WTC11 (cell line): ENCODE results near the gene RBBP4. TPM values are rescaled to one million over a fixed set of nuclear protein-coding genes. Genes with fewer than 3 reads are reported as not detected.

Experiments
- ATAC-seq: fragments of 200-7000 bp; cut with Tn5 transposase; 2 replicates; pipeline ENCODE4 v1.10.0; 2021; ENCODE audit warnings: mild to moderate bottlenecking, moderate library complexity
- CTCF ChIA-PET: fragments of 300-600 bp; sonication (Branson Sonifier 250); formaldehyde crosslinking; loops from one replicate; lab custom pipeline; 2021; ENCODE audit warnings: antibody characterized with exemption; lab: Charles Lee
- POLR2A ChIA-PET: fragments of 350-600 bp; sonication (Branson Sonifier 250); formaldehyde crosslinking; loops from one replicate; lab custom pipeline; 2021; ENCODE audit warnings: antibody characterized with exemption; lab: Charles Lee
- DNase-seq: peaks from one replicate; pipeline ENCODE4 v3.0.0; 2021; ENCODE audit warnings: low spot score
- H3K27ac Mint-ChIP-seq: 2 replicates; pipeline ENCODE4 v1.8.0; 2021; ENCODE audit warnings: mixed read lengths
- H3K27me3 Mint-ChIP-seq: 2 replicates; pipeline ENCODE4 v1.8.0; 2021; ENCODE audit warnings: low read depth, mild to moderate bottlenecking, moderate library complexity, mixed read lengths
- H3K36me3 Mint-ChIP-seq: 2 replicates; pipeline ENCODE4 v1.8.0; 2021; ENCODE audit warnings: mixed read lengths
- H3K4me1 Mint-ChIP-seq: 2 replicates; pipeline ENCODE4 v1.8.0; 2022; ENCODE audit warnings: mixed read lengths
- H3K4me3 Mint-ChIP-seq: 2 replicates; pipeline ENCODE4 v1.8.0; 2021; ENCODE audit warnings: mild to moderate bottlenecking, moderate library complexity, mixed read lengths
- H3K9me3 Mint-ChIP-seq: 2 replicates; pipeline ENCODE4 v1.8.0; 2021; ENCODE audit warnings: mixed read lengths
- ARID4B ChIP-seq: sonication (generic); formaldehyde crosslinking; IDR thresholded peaks from 2 replicates; pipeline ENCODE4 v1.8.0; 2023; ENCODE audit warnings: missing genetic modification reagents, mild to moderate bottlenecking, borderline replicate concordance
- ATF2 ChIP-seq: sonication (generic); formaldehyde crosslinking; IDR thresholded peaks from 2 replicates; pipeline ENCODE4 v1.8.1; 2022; ENCODE audit warnings: low read depth, missing genetic modification reagents, borderline replicate concordance
- ELF4 ChIP-seq: sonication (generic); formaldehyde crosslinking; IDR thresholded peaks from 2 replicates; pipeline ENCODE4 v1.8.1; 2022; ENCODE audit warnings: low read depth, mild to moderate bottlenecking, moderate library complexity, missing genetic modification reagents
- ERG ChIP-seq: fragments of 250-450 bp; sonication (Bioruptor Pico); IDR thresholded peaks from 2 replicates; pipeline ENCODE4 v1.8.0; 2021; ENCODE audit warnings: mild to moderate bottlenecking
- GABPB1 ChIP-seq: sonication (generic); formaldehyde crosslinking; IDR thresholded peaks from 2 replicates; pipeline ENCODE4 v1.8.1; 2023; ENCODE audit warnings: mild to moderate bottlenecking, missing genetic modification reagents
- KAT7 ChIP-seq: sonication (generic); formaldehyde crosslinking; IDR thresholded peaks from 2 replicates; pipeline ENCODE4 v1.8.1; 2023; ENCODE audit warnings: missing genetic modification reagents, mild to moderate bottlenecking, borderline replicate concordance
- USF1 ChIP-seq: sonication (generic); formaldehyde crosslinking; IDR thresholded peaks from 2 replicates; pipeline ENCODE4 v1.8.0; 2022; ENCODE audit warnings: mild to moderate bottlenecking, missing genetic modification reagents
- ZNF121 ChIP-seq: sonication (generic); formaldehyde crosslinking; IDR thresholded peaks from 2 replicates; pipeline ENCODE4 v1.8.0; 2023; ENCODE audit warnings: missing genetic modification reagents
- ZNF263 ChIP-seq: sonication (generic); formaldehyde crosslinking; IDR thresholded peaks from 2 replicates; pipeline ENCODE4 v1.8.1; 2022; ENCODE audit warnings: low read depth, mild to moderate bottlenecking, moderate library complexity, missing genetic modification reagents
- total RNA-seq: library from RNA; stranded (reverse); gene quantifications from 3 replicates; pipeline ENCODE4 v1.2.3, GENCODE V29; 2021

The RBBP4 gene
- total RNA-seq, 1 experiment from 2014 or later, result 331 TPM

- DNase-seq, result no peak
- POLR2A ChIA-PET, result interaction anchor here (1.6 kb wide), 1 partner anchor 13 kb away, joined by 4 read pairs; no protein-coding TSS in a partner anchor
- Mint-ChIP-seq H3K36me3 (no peaks in the 10 kb centered on the region), H3K4me1 (peaks cover 19% of the 10 kb centered on the region), H3K9me3 (no peaks in the 10 kb centered on the region), H3K27ac (no peak overlapping the region), H3K4me3 (no peak overlapping the region), H3K27me3 (peaks cover 6% of the 10 kb centered on the region; the same call in 1 of the 2 replicates)
- TF ChIP-seq ELF4 (CRISPR knock-in tag) (no peak), ATF2 (no peak), ZNF121 (CRISPR knock-in tag) (peak; percentile 92), ARID4B (no peak)
- peak; percentile 19; the same call in 1 of the 2 replicates for ATAC-seq
- CTCF ChIA-PET, result interaction anchor here (0.6 to 6.0 kb wide), 10 partner anchors 13 to 147 kb away, joined by 3 to 47 read pairs (median 4); no protein-coding TSS in a partner anchor
Observed at GRCh38 chr1:32729254-32730046, 78.4 kb downstream of the RBBP4 start.

- DNase-seq (peak; percentile 49), ATAC-seq (no peak)
- ChIA-PET POLR2A (interaction anchor here (1.0 to 1.2 kb wide), 3 partner anchors 8 to 22 kb away, joined by 3 to 4 read pairs (median 3); no protein-coding TSS in a partner anchor), CTCF (interaction anchor here (0.8 to 7.8 kb wide), 2 partner anchors 9 to 21 kb away, joined by 4 to 72 read pairs; no protein-coding TSS in a partner anchor)
- H3K27me3 Mint-ChIP-seq, result peaks cover 25% of the 10 kb centered on the region
- H3K36me3 Mint-ChIP-seq, result no peaks in the 10 kb centered on the region
- H3K4me3 Mint-ChIP-seq, result no peak overlapping the region
- peaks cover 18% of the 10 kb centered on the region for H3K4me1 Mint-ChIP-seq
- H3K27ac Mint-ChIP-seq, result no peak overlapping the region
- no peak for TF ChIP-seq GABPB1 (CRISPR knock-in tag)
- TF ChIP-seq ZNF263 (CRISPR knock-in tag), result no peak
- no peak for TF ChIP-seq KAT7 (CRISPR knock-in tag)
- TF ChIP-seq ERG (CRISPR knock-in tag), result no peak
- TF ChIP-seq USF1 (CRISPR knock-in tag), result no peak
- no peaks in the 10 kb centered on the region for H3K9me3 Mint-ChIP-seq
Observed at GRCh38 chr1:32733582-32734321, 82.7 kb downstream of the RBBP4 start.

Other genes starting within 250 kb of the RBBP4 start
- gene ZBTB8B, start 186.1 kb upstream of the RBBP4 start, total RNA-seq, result 2.7 to 3.8 TPM (median 3.7 TPM) in 3 replicates
- gene ZBTB8A, start 111.8 kb upstream of the RBBP4 start, total RNA-seq, result 7.1 to 8.2 TPM (median 7.7 TPM) in 3 replicates
- gene ZBTB8OS, start 658 bp upstream of the RBBP4 start, total RNA-seq, result 56.7 to 60.5 TPM (median 59.0 TPM) in 3 replicates
- gene SYNC, start 51.6 kb downstream of the RBBP4 start, total RNA-seq, result 0.09 to 0.21 TPM (median 0.11 TPM) in 3 replicates
- 142 to 197 TPM (median 154 TPM) in 3 replicates for gene YARS1, start 166.2 kb downstream of the RBBP4 start, total RNA-seq
- 62.9 to 73.2 TPM (median 70.2 TPM) in 3 replicates for gene S100PBP, start 166.4 kb downstream of the RBBP4 start, total RNA-seq
- 1.2 to 1.6 TPM (median 1.4 TPM) in 3 replicates for gene FNDC5, start 219.7 kb downstream of the RBBP4 start, total RNA-seq
- 1.5 to 2.2 TPM (median 1.9 TPM) in 3 replicates for gene HPCA, start 235.3 kb downstream of the RBBP4 start, total RNA-seq